Smooth muscle cell (in vitro differentiated cells): ENCODE data around the gene PTTG1IP. TPM values are rescaled to one million over a fixed set of nuclear protein-coding genes. Genes with fewer than 3 reads are reported as not detected.
A peak's percentile ranks its signal among the peaks of the same experiment; 100 is the strongest.

Experiments
- DNase-seq: peaks from one replicate; lab custom pipeline; 2025; ENCODE audit not compliant: unreplicated experiment; lab: John Stamatoyannopoulos, UW
- H2AFZ ChIP-seq: fragments of 200-600 bp; sonication (generic); 2 replicates; pipeline ENCODE4 v1.6.0; 2016; ENCODE audit warnings: antibody characterized with exemption, low read depth, mild to moderate bottlenecking
- H3F3A ChIP-seq: fragments of 200-600 bp; sonication (generic); 2 replicates; pipeline ENCODE4 v1.6.0; 2017; ENCODE audit warnings: antibody characterized with exemption, low read depth
- H3K27ac ChIP-seq: fragments of 200-600 bp; sonication (generic); 2 replicates; pipeline ENCODE4 v1.5.1; 2016; ENCODE audit warnings: low read depth, mild to moderate bottlenecking
- H3K27me3 ChIP-seq: fragments of 200-600 bp; sonication (generic); 2 replicates; pipeline ENCODE4 v1.6.1; 2016; ENCODE audit warnings: low read depth, mild to moderate bottlenecking
- H3K36me3 ChIP-seq: fragments of 200-600 bp; sonication (generic); 2 replicates; pipeline ENCODE4 v1.5.1; 2016; ENCODE audit warnings: low read depth
- H3K4me1 ChIP-seq: fragments of 200-600 bp; sonication (generic); 2 replicates; pipeline ENCODE4 v1.5.1; 2016; ENCODE audit warnings: low read depth
- H3K4me2 ChIP-seq: fragments of 200-600 bp; sonication (generic); 2 replicates; pipeline ENCODE4 v1.6.0; 2016; ENCODE audit warnings: mild to moderate bottlenecking
- H3K4me3 ChIP-seq: fragments of 200-600 bp; sonication (generic); 2 replicates; pipeline ENCODE4 v1.5.1; 2016; ENCODE audit warnings: mild to moderate bottlenecking
- H3K79me2 ChIP-seq: fragments of 200-600 bp; sonication (generic); 2 replicates; pipeline ENCODE4 v1.6.0; 2016; ENCODE audit warnings: low read depth, mild to moderate bottlenecking
- H3K9ac ChIP-seq: fragments of 200-600 bp; sonication (generic); 2 replicates; pipeline ENCODE4 v1.6.0; 2016; ENCODE audit warnings: low read depth
- H3K9me3 ChIP-seq: fragments of 200-600 bp; sonication (generic); replicated peaks from 2 replicates; pipeline ENCODE4 v1.5.1; 2016; ENCODE audit warnings: low read depth
- H4K20me1 ChIP-seq: fragments of 200-600 bp; sonication (generic); 2 replicates; pipeline ENCODE4 v1.6.0; 2016; ENCODE audit warnings: low read depth
- WGBS: methylation state at CpG from one replicate; pipeline ENCODE4 v1.1.7; 2016; ENCODE audit warnings: low lambda C conversion rate; 5-methylcytosine and 5-hydroxymethylcytosine counted together
- polyA plus RNA-seq: library from polyadenylated mRNA; unstranded; fragments of >200 nt; fragmentation: Nextera tagmentation; extraction: Ambion mirVana; gene quantifications from 2 replicates; pipeline ENCODE4 v1.2.1, GENCODE V29; 2016
- total RNA-seq: library from RNA; depleted of rRNA; stranded (reverse); fragments of >200 nt; gene quantifications from 2 replicates; pipeline ENCODE4 v1.2.3, GENCODE V29; 2014
- TF ChIP-seq, protein P1 (sequence below): fragments of 200-600 bp; sonication (generic); IDR thresholded peaks from 2 replicates; pipeline ENCODE4 v1.5.1; 2017; ENCODE audit warnings: borderline replicate concordance, mild to moderate bottlenecking, antibody characterized with exemption; ENCODE audit not compliant: insufficient read depth, poor library complexity, severe bottlenecking

PTTG1IP gene
- total and polyA plus RNA-seq, 2 experiments from 2014 or later: 331 to 340 TPM

DNA sequence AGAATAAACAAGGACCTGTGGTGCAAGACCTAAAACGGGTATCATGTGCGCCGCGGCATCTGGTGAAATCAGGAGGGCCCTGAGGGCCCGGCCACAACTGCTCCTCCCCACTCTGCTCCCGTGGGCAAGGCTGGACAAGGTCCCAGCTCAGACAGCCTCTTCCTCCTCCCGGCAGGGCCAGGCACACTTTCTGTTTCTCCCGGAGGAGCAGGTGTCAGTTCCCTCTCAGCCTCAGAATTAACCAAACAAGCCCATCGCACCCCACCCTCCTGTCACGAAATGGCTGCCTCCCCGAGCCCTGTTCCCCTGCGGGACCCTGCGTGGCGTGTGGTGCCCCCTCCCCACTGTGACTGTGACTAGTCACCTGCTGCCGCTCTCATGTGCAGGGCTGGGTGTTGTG is 15.2 kb downstream of the PTTG1IP start:
- TF ChIP-seq, protein P1, sequence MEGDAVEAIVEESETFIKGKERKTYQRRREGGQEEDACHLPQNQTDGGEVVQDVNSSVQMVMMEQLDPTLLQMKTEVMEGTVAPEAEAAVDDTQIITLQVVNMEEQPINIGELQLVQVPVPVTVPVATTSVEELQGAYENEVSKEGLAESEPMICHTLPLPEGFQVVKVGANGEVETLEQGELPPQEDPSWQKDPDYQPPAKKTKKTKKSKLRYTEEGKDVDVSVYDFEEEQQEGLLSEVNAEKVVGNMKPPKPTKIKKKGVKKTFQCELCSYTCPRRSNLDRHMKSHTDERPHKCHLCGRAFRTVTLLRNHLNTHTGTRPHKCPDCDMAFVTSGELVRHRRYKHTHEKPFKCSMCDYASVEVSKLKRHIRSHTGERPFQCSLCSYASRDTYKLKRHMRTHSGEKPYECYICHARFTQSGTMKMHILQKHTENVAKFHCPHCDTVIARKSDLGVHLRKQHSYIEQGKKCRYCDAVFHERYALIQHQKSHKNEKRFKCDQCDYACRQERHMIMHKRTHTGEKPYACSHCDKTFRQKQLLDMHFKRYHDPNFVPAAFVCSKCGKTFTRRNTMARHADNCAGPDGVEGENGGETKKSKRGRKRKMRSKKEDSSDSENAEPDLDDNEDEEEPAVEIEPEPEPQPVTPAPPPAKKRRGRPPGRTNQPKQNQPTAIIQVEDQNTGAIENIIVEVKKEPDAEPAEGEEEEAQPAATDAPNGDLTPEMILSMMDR: no peak
- Histone ChIP-seq H3K9ac (no peak overlapping the region), H3K4me3 (no peak overlapping the region), H3K27me3 (no peaks in the 10 kb centered on the region), H3K4me2 (no peak overlapping the region), H3K27ac (no peak overlapping the region), H4K20me1 (peaks cover 100% of the 10 kb centered on the region), H3K9me3 (no peaks in the 10 kb centered on the region), H2AFZ (no peak overlapping the region), H3K79me2 (peaks cover 88% of the 10 kb centered on the region), H3F3A (no peaks in the 10 kb centered on the region), H3K36me3 (peaks cover 3% of the 10 kb centered on the region), H3K4me1 (no peaks in the 10 kb centered on the region)
- DNase-seq: no peak
- 98% methylated on average over 14 of the region's 15 CpGs for WGBS

DNA sequence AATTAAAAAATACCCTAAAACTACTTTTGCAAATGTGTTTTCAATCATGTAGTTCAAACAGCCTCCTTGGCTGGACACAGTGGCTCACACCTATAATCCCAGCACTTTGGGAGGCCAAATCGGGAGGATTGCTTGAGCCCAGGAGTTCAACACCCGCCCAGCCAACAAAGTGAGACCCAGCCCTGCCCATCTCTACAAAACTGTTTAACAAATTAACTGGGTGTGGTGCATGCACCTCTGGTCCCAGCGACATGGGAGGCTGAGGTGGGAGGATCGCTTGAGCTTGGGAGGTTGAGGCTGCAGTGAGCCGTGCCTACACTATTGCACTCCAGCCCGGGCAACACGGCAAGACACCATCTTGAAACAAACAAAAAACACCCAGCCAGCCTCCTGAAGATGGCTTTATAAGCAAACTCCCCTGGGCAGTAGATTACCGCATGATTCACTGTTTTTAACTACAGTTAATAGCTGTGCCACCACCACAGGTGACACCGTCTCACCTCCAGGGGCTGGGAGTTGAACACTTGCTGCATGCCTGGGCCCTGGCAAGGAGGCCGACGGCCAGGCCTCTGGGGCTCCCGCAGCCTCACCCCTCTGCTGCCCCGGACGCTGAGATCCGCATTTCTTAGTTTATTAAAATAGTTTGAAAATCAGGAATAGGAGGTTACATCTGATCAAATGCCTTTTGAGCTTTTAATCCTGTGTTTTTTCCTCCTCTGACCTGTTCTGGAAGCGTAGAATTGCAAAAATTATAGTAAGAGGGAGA is 16.2 kb downstream of the PTTG1IP start:
- Histone ChIP-seq H2AFZ (no peak overlapping the region), H3K4me3 (no peak overlapping the region), H3K4me1 (no peaks in the 10 kb centered on the region), H3K27me3 (no peaks in the 10 kb centered on the region), H4K20me1 (peaks cover 100% of the 10 kb centered on the region), H3K4me2 (no peak overlapping the region), H3K27ac (no peak overlapping the region), H3K36me3 (peaks cover 3% of the 10 kb centered on the region), H3K9ac (no peak overlapping the region), H3F3A (no peaks in the 10 kb centered on the region), H3K9me3 (no peaks in the 10 kb centered on the region), H3K79me2 (peaks cover 82% of the 10 kb centered on the region)
- WGBS: 96% methylated on average over 16 of the region's 16 CpGs
- TF ChIP-seq, protein P1: no peak
- DNase-seq: no peak

- peaks cover 100% of the 10 kb centered on the region for H4K20me1 ChIP-seq
- TF ChIP-seq, protein P1: no peak
- WGBS: 97% methylated on average over 17 of the region's 17 CpGs
Measured at GRCh38 chr21:44856131-44856530, 17.4 kb downstream of the PTTG1IP start.

GRCh38 chr21:44855572-44855971 is 17.9 kb downstream of the PTTG1IP start:
- Histone ChIP-seq H3K36me3 (peaks cover 9% of the 10 kb centered on the region), H3K4me3 (no peak overlapping the region), H3K4me2 (no peak overlapping the region), H3K27ac (no peak overlapping the region), H3K27me3 (no peaks in the 10 kb centered on the region), H3K4me1 (no peaks in the 10 kb centered on the region), H3K79me2 (peaks cover 71% of the 10 kb centered on the region), H2AFZ (no peak overlapping the region), H3K9me3 (no peaks in the 10 kb centered on the region), H4K20me1 (peaks cover 100% of the 10 kb centered on the region), H3K9ac (no peak overlapping the region), H3F3A (no peaks in the 10 kb centered on the region)
- DNase-seq: no peak
- TF ChIP-seq, protein P1: no peak
- 98% methylated on average over 14 of the region's 14 CpGs for WGBS

More at GRCh38 chr21:44856131-44856530, 17.4 kb downstream of the PTTG1IP start:
- peaks cover 76% of the 10 kb centered on the region for H3K79me2 ChIP-seq
- no peaks in the 10 kb centered on the region for H3K27me3 ChIP-seq
- no peak overlapping the region for H2AFZ ChIP-seq
- no peak overlapping the region for H3K4me2 ChIP-seq
- no peak for DNase-seq
- H3K9ac ChIP-seq: no peak overlapping the region
- H3K27ac ChIP-seq: peak overlapping the region; percentile 11
- no peaks in the 10 kb centered on the region for H3F3A ChIP-seq
- H3K4me3 ChIP-seq: no peak overlapping the region
- peaks cover 9% of the 10 kb centered on the region for H3K36me3 ChIP-seq
- H3K4me1 ChIP-seq: no peaks in the 10 kb centered on the region
- H3K9me3 ChIP-seq: no peaks in the 10 kb centered on the region
